K562 (cell line): Measurements from ENCODE around the gene TGFBR1. TPM values are rescaled to one million over a fixed set of nuclear protein-coding genes. Genes with fewer than 3 reads are reported as not detected.

Experiments used
- ARID1B ChIP-seq: fragments of 450-650 bp; IDR thresholded peaks from 2 replicates; pipeline ENCODE4 v1.6.1; 2016; ENCODE audit warnings: antibody characterized with exemption, mild to moderate bottlenecking, inconsistent platforms
- CC2D1A ChIP-seq: fragments of 450-650 bp; IDR thresholded peaks from 2 replicates; pipeline ENCODE4 v1.6.1; 2017; ENCODE audit warnings: mild to moderate bottlenecking
- CHD4 ChIP-seq: fragments of 200-600 bp; sonication (generic); IDR thresholded peaks from 3 replicates; pipeline ENCODE4 v1.6.1; 2012; ENCODE audit warnings: low read depth, mild to moderate bottlenecking, mixed read lengths, low read length, inconsistent platforms; ENCODE audit not compliant: insufficient read depth, insufficient replicate concordance, poor library complexity, severe bottlenecking
- ETV6 ChIP-seq, 3 experiments: fragments of 150-350 bp in 1 of 3; sonication (generic) in 1 of 3; formaldehyde crosslinking in 1 of 3; IDR thresholded peaks; 2 replicates each; pipeline versions ENCODE4 v1.6.1 to v1.8.0; 2014 to 2022; ENCODE audit warnings: borderline replicate concordance in 2 of 3, low read depth in 2 of 3, antibody characterized with exemption in 1 of 3, low read length in 1 of 3, mild to moderate bottlenecking in 1 of 3, missing genetic modification reagents in 1 of 3
- JUN ChIP-seq, 2 experiments: sonication (generic) in 1 of 2; formaldehyde crosslinking in 1 of 2; IDR thresholded peaks; 2 replicates each; pipeline versions ENCODE4 v1.6.1 to v1.8.0; 2012 to 2022; ENCODE audit warnings: borderline replicate concordance in 2 of 2, mild to moderate bottlenecking in 2 of 2, improper control_type of control experiment in 1 of 2, low read depth in 1 of 2, low read length in 1 of 2, missing genetic modification reagents in 1 of 2
- NBN ChIP-seq: fragments of 450-650 bp; IDR thresholded peaks from 2 replicates; pipeline ENCODE4 v1.6.1; 2016; ENCODE audit warnings: low read depth, mild to moderate bottlenecking
- NR4A1 ChIP-seq, 2 experiments: fragments of 250-450 bp in 1 of 2; fragments of 450-650 bp in 1 of 2; sonication (Bioruptor Pico) in 1 of 2; IDR thresholded peaks; 2 replicates each; pipeline versions ENCODE4 v1.4.0 to v1.6.1; 2016 to 2020; ENCODE audit warnings: mild to moderate bottlenecking in 2 of 2, missing compliant biosample characterization in 1 of 2, missing genetic modification characterization in 1 of 2, moderate library complexity in 1 of 2
- PTRF ChIP-seq: fragments of 450-650 bp; IDR thresholded peaks from 2 replicates; pipeline ENCODE4 v1.6.1; 2016; ENCODE audit warnings: mild to moderate bottlenecking, missing genetic modification characterization, missing compliant biosample characterization
- RBBP5 ChIP-seq: fragments of 200-600 bp; sonication (generic); IDR thresholded peaks from 2 replicates; pipeline ENCODE4 v1.6.1; 2012; ENCODE audit warnings: borderline replicate concordance, mild to moderate bottlenecking, low read length, control low read depth, inconsistent platforms; ENCODE audit not compliant: insufficient read depth, poor library complexity, severe bottlenecking
- SMAD1 ChIP-seq: fragments of 150-350 bp; IDR thresholded peaks from 2 replicates; pipeline ENCODE4 v1.6.1; 2014; ENCODE audit warnings: low read length, low read depth; ENCODE audit not compliant: partially characterized antibody
- SREBF2 ChIP-seq: sonication (generic); formaldehyde crosslinking; IDR thresholded peaks from 2 replicates; pipeline ENCODE4 v1.4.0; 2020; ENCODE audit warnings: mild to moderate bottlenecking, missing genetic modification reagents
- TCF7L2 ChIP-seq: fragments of 150-350 bp; IDR thresholded peaks from 2 replicates; pipeline ENCODE4 v1.6.1; 2016; ENCODE audit warnings: low read depth, mild to moderate bottlenecking, low read length, moderate library complexity
- ZNF76 ChIP-seq: fragments of 250-450 bp; sonication (Bioruptor Pico); IDR thresholded peaks from 2 replicates; pipeline ENCODE4 v1.4.0; 2020; ENCODE audit warnings: mild to moderate bottlenecking, moderate library complexity, borderline replicate concordance
- ZNF79 ChIP-seq: fragments of 250-450 bp; sonication (Bioruptor Pico); IDR thresholded peaks from 2 replicates; pipeline ENCODE4 v1.4.0; 2020; ENCODE audit warnings: low read depth, mild to moderate bottlenecking, moderate library complexity
- polyA plus RNA-seq, 8 experiments: library from polyadenylated mRNA; depleted of rRNA in 4 of 8; stranded (reverse) in 5 of 8; unstranded in 3 of 8; fragments of >200 nt; fragmentation: Nextera tagmentation in 2 of 8; fragmentation: Illumina TruSeq in 1 of 8; extraction: Ambion mirVana in 2 of 8; extraction: Trizol in 1 of 8; gene quantifications; 2 replicates each; pipeline versions ENCODE4 v1.2.1 to v1.2.3, GENCODE V29; 2011 to 2014; ENCODE audit warnings: inconsistent platforms in 1 of 8, missing spikeins in 1 of 8
- total RNA-seq, 7 experiments: library from RNA; depleted of rRNA in 6 of 7; stranded (reverse); fragments of >200 nt in 6 of 7; fragmentation: Illumina TruSeq in 2 of 7; extraction: Trizol in 2 of 7; gene quantifications; 2 replicates each; pipeline versions ENCODE4 v1.2.1 to v1.2.3, GENCODE V29; 2011 to 2021; ENCODE audit warnings: low replicate concordance in 1 of 7
- TF ChIP-seq, protein P1 (sequence below), 2 experiments: fragments of 450-650 bp; conservative IDR thresholded peaks; 2 replicates each; pipeline ENCODE4 v1.6.1; 2017; ENCODE audit warnings: mild to moderate bottlenecking in 2 of 2, moderate library complexity in 2 of 2
- TF ChIP-seq, protein P2 (sequence below): fragments of 450-650 bp; IDR thresholded peaks from 2 replicates; pipeline ENCODE4 v1.6.1; 2016
- TF ChIP-seq, protein P3 (sequence below), 2 experiments: fragments of 150-350 bp in 1 of 2; IDR thresholded peaks; 2 replicates each; pipeline ENCODE4 v1.6.1; 2012 to 2016; ENCODE audit warnings: low read depth in 2 of 2, low read length in 2 of 2, mild to moderate bottlenecking in 1 of 2, moderate library complexity in 1 of 2

The TGFBR1 gene
- total and polyA plus RNA-seq, 9 of the 15 experiments (the other 6 are each of a cell fraction or from before 2014, with no cell fraction given), result 15.5 to 62.4 (median 42.7) TPM

DNA sequence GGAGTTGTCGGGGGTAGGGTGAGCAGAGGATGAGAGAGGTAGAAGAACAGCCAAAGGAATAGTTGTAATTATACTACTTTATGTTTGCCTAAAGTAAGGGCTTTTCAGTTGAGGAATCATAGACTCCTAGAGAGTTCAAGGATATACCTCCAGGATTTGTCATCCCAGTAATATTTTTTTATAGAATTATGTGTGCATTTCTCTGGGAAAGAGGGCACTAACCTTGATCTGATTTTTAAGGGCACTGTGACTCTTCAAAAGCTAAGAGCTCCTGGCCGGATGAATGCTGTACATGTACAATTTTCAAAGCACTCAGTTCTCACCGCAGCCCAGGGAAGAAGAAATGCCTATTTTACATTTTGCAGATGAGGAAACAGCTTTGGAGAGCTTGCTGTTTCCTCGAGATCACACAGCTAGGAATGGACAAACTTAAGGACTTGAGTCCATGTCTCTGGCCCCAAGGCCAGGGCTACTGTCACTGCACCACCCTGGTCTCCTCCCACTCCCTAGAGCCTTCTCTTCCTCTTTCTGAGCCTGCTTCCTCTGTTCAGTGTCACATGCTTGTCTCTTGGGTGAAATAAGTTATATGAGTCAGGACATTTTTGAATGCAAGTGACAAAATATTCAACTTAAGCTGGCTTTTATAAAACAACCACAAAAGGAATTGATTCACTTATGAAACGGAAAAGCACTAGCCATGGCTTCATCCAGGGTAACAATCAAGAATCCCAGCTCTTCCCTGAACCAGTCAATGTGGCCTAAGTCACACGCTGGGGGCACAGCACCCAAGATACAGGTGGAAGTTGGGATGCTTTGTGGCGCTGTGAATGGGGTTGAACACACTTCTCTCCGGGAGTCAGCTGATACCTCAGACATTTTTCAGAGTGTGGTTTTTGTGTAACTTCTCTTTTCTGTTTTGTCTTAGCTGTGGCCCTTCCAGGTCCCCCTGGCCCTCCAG, 45.7 kb upstream of the TGFBR1 start (continued):
- 0 out of 2 replicates have a peak, but pooled peaks have one; percentile 15 for TF ChIP-seq JUN (IDR thresholded peaks at IDR 0.05; ENCODE audit: borderline replicate concordance, low read depth, low read length)
- no peak for TF ChIP-seq JUN (CRISPR knock-in tag; IDR thresholded peaks at IDR 0.05; ENCODE audit: borderline replicate concordance)
- TF ChIP-seq, protein P1, sequence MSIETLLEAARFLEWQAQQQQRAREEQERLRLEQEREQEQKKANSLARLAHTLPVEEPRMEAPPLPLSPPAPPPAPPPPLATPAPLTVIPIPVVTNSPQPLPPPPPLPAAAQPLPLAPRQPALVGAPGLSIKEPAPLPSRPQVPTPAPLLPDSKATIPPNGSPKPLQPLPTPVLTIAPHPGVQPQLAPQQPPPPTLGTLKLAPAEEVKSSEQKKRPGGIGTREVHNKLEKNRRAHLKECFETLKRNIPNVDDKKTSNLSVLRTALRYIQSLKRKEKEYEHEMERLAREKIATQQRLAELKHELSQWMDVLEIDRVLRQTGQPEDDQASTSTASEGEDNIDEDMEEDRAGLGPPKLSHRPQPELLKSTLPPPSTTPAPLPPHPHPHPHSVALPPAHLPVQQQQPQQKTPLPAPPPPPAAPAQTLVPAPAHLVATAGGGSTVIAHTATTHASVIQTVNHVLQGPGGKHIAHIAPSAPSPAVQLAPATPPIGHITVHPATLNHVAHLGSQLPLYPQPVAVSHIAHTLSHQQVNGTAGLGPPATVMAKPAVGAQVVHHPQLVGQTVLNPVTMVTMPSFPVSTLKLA (conservative IDR thresholded peaks at IDR 0.05), result peak in 1 of 2 experiments; percentile 43; a peak in 1 of 4 replicates
- TF ChIP-seq SREBF2, result no peak
- no peak for TF ChIP-seq CHD4
- no peak for TF ChIP-seq TCF7L2
- no peak for TF ChIP-seq SMAD1
- TF ChIP-seq, protein P2, sequence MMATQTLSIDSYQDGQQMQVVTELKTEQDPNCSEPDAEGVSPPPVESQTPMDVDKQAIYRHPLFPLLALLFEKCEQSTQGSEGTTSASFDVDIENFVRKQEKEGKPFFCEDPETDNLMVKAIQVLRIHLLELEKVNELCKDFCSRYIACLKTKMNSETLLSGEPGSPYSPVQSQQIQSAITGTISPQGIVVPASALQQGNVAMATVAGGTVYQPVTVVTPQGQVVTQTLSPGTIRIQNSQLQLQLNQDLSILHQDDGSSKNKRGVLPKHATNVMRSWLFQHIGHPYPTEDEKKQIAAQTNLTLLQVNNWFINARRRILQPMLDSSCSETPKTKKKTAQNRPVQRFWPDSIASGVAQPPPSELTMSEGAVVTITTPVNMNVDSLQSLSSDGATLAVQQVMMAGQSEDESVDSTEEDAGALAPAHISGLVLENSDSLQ, result peak; percentile 39; the same call in 1 of the 2 replicates
- peak; percentile 73 to 79; a peak in 3 of 4 replicates for TF ChIP-seq ETV6 (IDR thresholded peaks at IDR 0.05; ENCODE audit: borderline replicate concordance in 1 of 2, low read depth in 2 of 2, low read length in 1 of 2)
- TF ChIP-seq ETV6 (CRISPR knock-in tag; IDR thresholded peaks at IDR 0.05; ENCODE audit: borderline replicate concordance), result no peak
- TF ChIP-seq, protein P3, sequence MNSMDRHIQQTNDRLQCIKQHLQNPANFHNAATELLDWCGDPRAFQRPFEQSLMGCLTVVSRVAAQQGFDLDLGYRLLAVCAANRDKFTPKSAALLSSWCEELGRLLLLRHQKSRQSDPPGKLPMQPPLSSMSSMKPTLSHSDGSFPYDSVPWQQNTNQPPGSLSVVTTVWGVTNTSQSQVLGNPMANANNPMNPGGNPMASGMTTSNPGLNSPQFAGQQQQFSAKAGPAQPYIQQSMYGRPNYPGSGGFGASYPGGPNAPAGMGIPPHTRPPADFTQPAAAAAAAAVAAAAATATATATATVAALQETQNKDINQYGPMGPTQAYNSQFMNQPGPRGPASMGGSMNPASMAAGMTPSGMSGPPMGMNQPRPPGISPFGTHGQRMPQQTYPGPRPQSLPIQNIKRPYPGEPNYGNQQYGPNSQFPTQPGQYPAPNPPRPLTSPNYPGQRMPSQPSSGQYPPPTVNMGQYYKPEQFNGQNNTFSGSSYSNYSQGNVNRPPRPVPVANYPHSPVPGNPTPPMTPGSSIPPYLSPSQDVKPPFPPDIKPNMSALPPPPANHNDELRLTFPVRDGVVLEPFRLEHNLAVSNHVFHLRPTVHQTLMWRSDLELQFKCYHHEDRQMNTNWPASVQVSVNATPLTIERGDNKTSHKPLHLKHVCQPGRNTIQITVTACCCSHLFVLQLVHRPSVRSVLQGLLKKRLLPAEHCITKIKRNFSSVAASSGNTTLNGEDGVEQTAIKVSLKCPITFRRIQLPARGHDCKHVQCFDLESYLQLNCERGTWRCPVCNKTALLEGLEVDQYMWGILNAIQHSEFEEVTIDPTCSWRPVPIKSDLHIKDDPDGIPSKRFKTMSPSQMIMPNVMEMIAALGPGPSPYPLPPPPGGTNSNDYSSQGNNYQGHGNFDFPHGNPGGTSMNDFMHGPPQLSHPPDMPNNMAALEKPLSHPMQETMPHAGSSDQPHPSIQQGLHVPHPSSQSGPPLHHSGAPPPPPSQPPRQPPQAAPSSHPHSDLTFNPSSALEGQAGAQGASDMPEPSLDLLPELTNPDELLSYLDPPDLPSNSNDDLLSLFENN (IDR thresholded peaks at IDR 0.05; ENCODE audit: low read depth in 2 of 2, low read length in 2 of 2), result no peak
- TF ChIP-seq PTRF, result peak; percentile 68; the same call in 1 of the 2 replicates
- peak; percentile 16 for TF ChIP-seq RBBP5
- peak; percentile 53 for TF ChIP-seq ZNF79
- peak; percentile 18; the same call in 1 of the 2 replicates for TF ChIP-seq ZNF76 (CRISPR knock-in tag)
- no peak for TF ChIP-seq NR4A1 (CRISPR knock-in tag; IDR thresholded peaks at IDR 0.05)
- peak; percentile 66; the same call in 1 of the 2 replicates for TF ChIP-seq NR4A1 (tag; IDR thresholded peaks at IDR 0.05)
- TF ChIP-seq ARID1B, result peak; percentile 21; the same call in 1 of the 2 replicates
- 0 out of 2 replicates have a peak, but pooled peaks have one; percentile 36 for TF ChIP-seq NBN
- no peak for TF ChIP-seq CC2D1A
